Suprapubic skin (tissue), 4 donors: ENCODE measurements around the gene ENTPD1. TPM values are rescaled to one million over a fixed set of nuclear protein-coding genes. Genes with fewer than 3 reads are reported as not detected.

Experiments used
- DNase-seq, 2 donors: peaks; one replicate each; pipeline ENCODE4 v3.0.0-alpha.2; 2019; ENCODE audit warnings: low spot score in 2 of 2
- H3K27ac ChIP-seq: fragments of 200-600 bp; sonication (generic); one replicate; pipeline ENCODE4 v1.5.1; 2019
- H3K27me3 ChIP-seq: fragments of 200-600 bp; sonication (generic); one replicate; pipeline ENCODE4 v1.5.1; 2019
- H3K36me3 ChIP-seq: fragments of 200-600 bp; sonication (generic); one replicate; pipeline ENCODE4 v1.5.1; 2019
- H3K4me1 ChIP-seq: fragments of 200-600 bp; sonication (generic); one replicate; pipeline ENCODE4 v1.5.1; 2019
- H3K4me3 ChIP-seq: fragments of 200-600 bp; sonication (generic); one replicate; pipeline ENCODE4 v1.5.1; 2019; ENCODE audit warnings: mild to moderate bottlenecking
- H3K9me3 ChIP-seq: fragments of 200-600 bp; sonication (generic); one replicate; pipeline ENCODE4 v1.5.1; 2019
- EP300 ChIP-seq: sonication (generic); formaldehyde crosslinking; IDR thresholded peaks from one replicate; pipeline ENCODE4 v1.6.1; 2017; ENCODE audit warnings: antibody characterized with exemption
- POLR2A ChIP-seq, 2 donors: fragments of 450-650 bp; IDR thresholded peaks; one replicate each; pipeline ENCODE4 v1.6.1; 2017; ENCODE audit warnings: antibody characterized with exemption in 2 of 2, mild to moderate bottlenecking in 2 of 2, moderate library complexity in 2 of 2
- POLR2AphosphoS5 ChIP-seq, 3 donors: sonication (generic); formaldehyde crosslinking; IDR thresholded peaks; one replicate each; pipeline ENCODE4 v1.6.1; 2017; ENCODE audit warnings: antibody characterized with exemption in 3 of 3
- WGBS: methylation state at CpG from one replicate; pipeline ENCODE4 v1.1.5; 2018; 5-methylcytosine and 5-hydroxymethylcytosine counted together
- total RNA-seq, 4 donors: library from RNA; depleted of rRNA; stranded (reverse); fragments of >200 nt; gene quantifications; one replicate each; pipeline ENCODE4 v1.1.0, GENCODE V29; 2016
- TF ChIP-seq, protein P1 (sequence below), 2 donors: fragments of 200-600 bp in 1 of 2; fragments of 450-650 bp in 1 of 2; sonication (generic) in 1 of 2; IDR thresholded peaks; one replicate each; pipeline ENCODE4 v1.5.1; 2016 to 2019; ENCODE audit warnings: antibody characterized with exemption in 2 of 2, mild to moderate bottlenecking in 1 of 2, moderate library complexity in 1 of 2

ENTPD1 gene
- total RNA-seq, 4 donors from 2014 or later, result 6.3 to 18.9 (median 12.5) TPM

GRCh38 chr10:95792874-95793285 is 36.9 kb downstream of the ENTPD1 start:
- Histone ChIP-seq H3K9me3 (no peaks in the 10 kb centered on the region), H3K36me3 (no peaks in the 10 kb centered on the region), H3K4me1 (peaks cover 12% of the 10 kb centered on the region), H3K27me3 (no peaks in the 10 kb centered on the region), H3K27ac (peak overlapping the region; percentile 50), H3K4me3 (no peak overlapping the region)
- no peak for DNase-seq
- TF ChIP-seq POLR2A (IDR thresholded peaks at IDR 0.05) (no peak), POLR2AphosphoS5 (IDR thresholded peaks at IDR 0.05) (no peak), EP300 (no peak)
- TF ChIP-seq, protein P1, sequence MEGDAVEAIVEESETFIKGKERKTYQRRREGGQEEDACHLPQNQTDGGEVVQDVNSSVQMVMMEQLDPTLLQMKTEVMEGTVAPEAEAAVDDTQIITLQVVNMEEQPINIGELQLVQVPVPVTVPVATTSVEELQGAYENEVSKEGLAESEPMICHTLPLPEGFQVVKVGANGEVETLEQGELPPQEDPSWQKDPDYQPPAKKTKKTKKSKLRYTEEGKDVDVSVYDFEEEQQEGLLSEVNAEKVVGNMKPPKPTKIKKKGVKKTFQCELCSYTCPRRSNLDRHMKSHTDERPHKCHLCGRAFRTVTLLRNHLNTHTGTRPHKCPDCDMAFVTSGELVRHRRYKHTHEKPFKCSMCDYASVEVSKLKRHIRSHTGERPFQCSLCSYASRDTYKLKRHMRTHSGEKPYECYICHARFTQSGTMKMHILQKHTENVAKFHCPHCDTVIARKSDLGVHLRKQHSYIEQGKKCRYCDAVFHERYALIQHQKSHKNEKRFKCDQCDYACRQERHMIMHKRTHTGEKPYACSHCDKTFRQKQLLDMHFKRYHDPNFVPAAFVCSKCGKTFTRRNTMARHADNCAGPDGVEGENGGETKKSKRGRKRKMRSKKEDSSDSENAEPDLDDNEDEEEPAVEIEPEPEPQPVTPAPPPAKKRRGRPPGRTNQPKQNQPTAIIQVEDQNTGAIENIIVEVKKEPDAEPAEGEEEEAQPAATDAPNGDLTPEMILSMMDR (IDR thresholded peaks at IDR 0.05), result no peak
- WGBS, result 60% methylated on average over 4 of the region's 4 CpGs

- no peak for TF ChIP-seq POLR2A (IDR thresholded peaks at IDR 0.05)
- TF ChIP-seq, protein P1 (IDR thresholded peaks at IDR 0.05), result no peak
- H3K36me3 ChIP-seq, result no peaks in the 10 kb centered on the region
- WGBS, result 78% methylated on average over 2 of the region's 2 CpGs
- no peaks in the 10 kb centered on the region for H3K27me3 ChIP-seq
- peak overlapping the region; percentile 50 for H3K27ac ChIP-seq
- no peak overlapping the region for H3K4me3 ChIP-seq
- DNase-seq, result peak in 1 of 2 donors; percentile 60
- H3K9me3 ChIP-seq, result no peaks in the 10 kb centered on the region
- peaks cover 17% of the 10 kb centered on the region for H3K4me1 ChIP-seq
These were observed 37.6 kb downstream of the ENTPD1 start for GRCh38 chr10:95793401-95794045.

- Histone ChIP-seq H3K4me1 (peaks cover 17% of the 10 kb centered on the region), H3K27ac (peak overlapping the region; percentile 14), H3K36me3 (no peaks in the 10 kb centered on the region), H3K27me3 (no peaks in the 10 kb centered on the region), H3K9me3 (no peaks in the 10 kb centered on the region), H3K4me3 (no peak overlapping the region)
- 79% methylated on average over 3 of the region's 3 CpGs for whole genome bisulfite sequencing
- DNase-seq, result no peak
- TF ChIP-seq EP300, result no peak
- TF ChIP-seq POLR2AphosphoS5 (IDR thresholded peaks at IDR 0.05), result no peak
- TF ChIP-seq, protein P1 (IDR thresholded peaks at IDR 0.05), result no peak
- TF ChIP-seq POLR2A (IDR thresholded peaks at IDR 0.05), result no peak
These were observed 38.2 kb downstream of the ENTPD1 start for GRCh38 chr10:95794195-95794594.

- no peaks in the 10 kb centered on the region for H3K36me3 ChIP-seq
- TF ChIP-seq, protein P1 (IDR thresholded peaks at IDR 0.05), result no peak
- no peak for TF ChIP-seq POLR2A (IDR thresholded peaks at IDR 0.05)
- TF ChIP-seq POLR2AphosphoS5 (IDR thresholded peaks at IDR 0.05), result no peak
- TF ChIP-seq EP300, result no peak
- 89% methylated on average over 3 of the region's 3 CpGs for WGBS
- no peak for DNase-seq
- peaks cover 4% of the 10 kb centered on the region for H3K9me3 ChIP-seq
- no peaks in the 10 kb centered on the region for H3K27me3 ChIP-seq
- peaks cover 17% of the 10 kb centered on the region for H3K4me1 ChIP-seq
- H3K4me3 ChIP-seq, result no peak overlapping the region
- H3K27ac ChIP-seq, result no peak overlapping the region
These were observed 39.6 kb downstream of the ENTPD1 start for GRCh38 chr10:95795602-95796001.

GRCh38 chr10:95796504-95796903 is 40.5 kb downstream of the ENTPD1 start:
- Histone ChIP-seq H3K36me3 (no peaks in the 10 kb centered on the region), H3K4me3 (no peak overlapping the region), H3K27me3 (no peaks in the 10 kb centered on the region), H3K27ac (no peak overlapping the region), H3K4me1 (peaks cover 17% of the 10 kb centered on the region), H3K9me3 (peaks cover 4% of the 10 kb centered on the region)
- TF ChIP-seq EP300 (no peak), POLR2AphosphoS5 (IDR thresholded peaks at IDR 0.05) (no peak), POLR2A (IDR thresholded peaks at IDR 0.05) (no peak)
- TF ChIP-seq, protein P1 (IDR thresholded peaks at IDR 0.05), result no peak
- DNase-seq, result no peak
